Measurements from ENCODE around the gene PSMF1. TPM values are rescaled to one million over a fixed set of nuclear protein-coding genes. Genes with fewer than 3 reads are reported as not detected.

PSMF1 gene
- total and polyA plus RNA-seq, 4 donors: 43.6 to 126 (median 83.8) TPM

DNA sequence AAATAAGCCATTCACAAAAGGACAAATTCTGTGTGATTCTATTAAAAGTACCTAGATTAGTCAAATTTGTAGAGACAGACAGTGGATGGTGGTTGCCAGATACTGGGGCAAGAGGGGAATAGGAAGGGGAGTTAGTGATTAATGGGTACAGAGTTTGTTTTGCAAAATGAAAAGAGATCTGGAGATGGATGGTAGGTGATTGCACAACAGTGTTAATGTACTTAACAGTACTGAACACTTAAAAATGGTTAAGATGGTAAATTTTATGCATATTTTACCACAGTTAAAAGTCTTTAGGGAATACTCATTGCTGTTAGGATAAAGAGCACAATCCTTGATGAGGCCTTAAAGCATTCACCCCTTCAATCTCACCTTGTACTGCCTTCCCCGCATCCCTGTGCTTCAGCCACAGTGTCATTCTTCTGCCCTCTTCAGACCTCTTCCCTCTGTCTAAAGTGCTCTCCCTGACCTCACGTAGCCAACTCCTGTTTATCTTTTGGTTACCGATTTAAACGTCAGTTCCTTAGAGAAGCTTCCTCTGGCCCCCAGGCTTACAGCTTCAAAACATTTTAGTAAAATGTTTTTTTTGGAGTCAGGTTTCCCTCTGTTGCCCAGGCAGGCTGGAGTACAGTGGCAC is 11.8 kb downstream of the PSMF1 start:
- H3K27ac ChIP-seq (ENCODE audit: low read depth in 1 of 2, low read length in 2 of 2): no peak overlapping the region
- no peak for DNase-seq (ENCODE audit: low spot score)
- WGBS: 76% methylated on average over 4 of the region's 4 CpGs

DNA sequence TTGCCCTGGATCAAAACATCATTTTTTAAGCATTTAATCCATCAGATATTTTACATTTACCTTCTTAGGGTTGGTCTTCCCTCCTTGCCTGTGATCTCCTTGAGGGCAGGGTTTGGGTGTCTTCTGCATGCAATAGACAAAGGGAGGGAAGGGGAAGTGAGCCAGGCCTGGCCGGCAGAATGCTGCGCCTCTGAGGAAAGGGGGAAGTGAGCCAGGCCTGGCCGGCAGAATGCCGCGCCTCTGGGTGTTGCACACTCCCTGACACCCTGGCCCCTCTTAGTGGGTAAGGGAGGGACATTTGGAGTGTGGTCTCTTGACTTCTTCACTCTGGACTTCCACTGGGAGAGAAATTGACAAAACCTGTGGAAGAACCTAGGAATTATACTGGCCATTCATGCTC is 12.4 kb downstream of the PSMF1 start:
- Histone ChIP-seq H3K27ac (ENCODE audit: low read depth in 1 of 2, low read length in 2 of 2) (no peak overlapping the region), H3K27me3 (ENCODE audit: control insufficient read depth in 4 of 4, insufficient read depth in 4 of 4, low read length in 3 of 4) (no peaks in the 10 kb centered on the region), H3K9ac (ENCODE audit: low read depth in 1 of 2, low read length in 2 of 2) (no peak overlapping the region), H3K4me3 (ENCODE audit: low read depth in 1 of 3, low read length in 3 of 3) (no peak overlapping the region), H3K36me3 (ENCODE audit: control insufficient read depth in 4 of 4, insufficient read depth in 3 of 4, low read depth in 1 of 4, low read length in 3 of 4) (peaks cover 19 to 68% (median 63%) of the 10 kb centered on the region in 4 donors), H3K4me1 (ENCODE audit: control insufficient read depth in 4 of 4, insufficient read depth in 4 of 4, low read length in 3 of 4) (no peaks in the 10 kb centered on the region), H3K9me3 (ENCODE audit: control insufficient read depth in 4 of 4, low read length in 3 of 4) (no peaks in the 10 kb centered on the region)
- TF ChIP-seq, protein P1, sequence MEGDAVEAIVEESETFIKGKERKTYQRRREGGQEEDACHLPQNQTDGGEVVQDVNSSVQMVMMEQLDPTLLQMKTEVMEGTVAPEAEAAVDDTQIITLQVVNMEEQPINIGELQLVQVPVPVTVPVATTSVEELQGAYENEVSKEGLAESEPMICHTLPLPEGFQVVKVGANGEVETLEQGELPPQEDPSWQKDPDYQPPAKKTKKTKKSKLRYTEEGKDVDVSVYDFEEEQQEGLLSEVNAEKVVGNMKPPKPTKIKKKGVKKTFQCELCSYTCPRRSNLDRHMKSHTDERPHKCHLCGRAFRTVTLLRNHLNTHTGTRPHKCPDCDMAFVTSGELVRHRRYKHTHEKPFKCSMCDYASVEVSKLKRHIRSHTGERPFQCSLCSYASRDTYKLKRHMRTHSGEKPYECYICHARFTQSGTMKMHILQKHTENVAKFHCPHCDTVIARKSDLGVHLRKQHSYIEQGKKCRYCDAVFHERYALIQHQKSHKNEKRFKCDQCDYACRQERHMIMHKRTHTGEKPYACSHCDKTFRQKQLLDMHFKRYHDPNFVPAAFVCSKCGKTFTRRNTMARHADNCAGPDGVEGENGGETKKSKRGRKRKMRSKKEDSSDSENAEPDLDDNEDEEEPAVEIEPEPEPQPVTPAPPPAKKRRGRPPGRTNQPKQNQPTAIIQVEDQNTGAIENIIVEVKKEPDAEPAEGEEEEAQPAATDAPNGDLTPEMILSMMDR (IDR thresholded peaks at IDR 0.05; ENCODE audit: low read depth, low read length, missing input control): no peak
- no peak for TF ChIP-seq RXRA (IDR thresholded peaks at IDR 0.05)
- TF ChIP-seq YY1 (IDR thresholded peaks at IDR 0.05): no peak
- TF ChIP-seq HNF4A (conservative IDR thresholded peaks at IDR 0.05): no peak
- no peak for TF ChIP-seq JUND (IDR thresholded peaks at IDR 0.05)
- TF ChIP-seq NR2F2 (IDR thresholded peaks at IDR 0.05): no peak
- WGBS: 86% methylated on average over 5 of the region's 5 CpGs
- DNase-seq (ENCODE audit: low spot score): no peak

More for the DNA sequence above, 11.8 kb downstream of the PSMF1 start:
- TF ChIP-seq SP1 (IDR thresholded peaks at IDR 0.05) (no peak), YY1 (IDR thresholded peaks at IDR 0.05) (no peak), RXRA (IDR thresholded peaks at IDR 0.05) (no peak), HNF4A (conservative IDR thresholded peaks at IDR 0.05) (no peak), GABPA (IDR thresholded peaks at IDR 0.05 in 1 of 2, conservative IDR thresholded peaks at IDR 0.05 in 1 of 2) (no peak)
- TF ChIP-seq, protein P2, sequence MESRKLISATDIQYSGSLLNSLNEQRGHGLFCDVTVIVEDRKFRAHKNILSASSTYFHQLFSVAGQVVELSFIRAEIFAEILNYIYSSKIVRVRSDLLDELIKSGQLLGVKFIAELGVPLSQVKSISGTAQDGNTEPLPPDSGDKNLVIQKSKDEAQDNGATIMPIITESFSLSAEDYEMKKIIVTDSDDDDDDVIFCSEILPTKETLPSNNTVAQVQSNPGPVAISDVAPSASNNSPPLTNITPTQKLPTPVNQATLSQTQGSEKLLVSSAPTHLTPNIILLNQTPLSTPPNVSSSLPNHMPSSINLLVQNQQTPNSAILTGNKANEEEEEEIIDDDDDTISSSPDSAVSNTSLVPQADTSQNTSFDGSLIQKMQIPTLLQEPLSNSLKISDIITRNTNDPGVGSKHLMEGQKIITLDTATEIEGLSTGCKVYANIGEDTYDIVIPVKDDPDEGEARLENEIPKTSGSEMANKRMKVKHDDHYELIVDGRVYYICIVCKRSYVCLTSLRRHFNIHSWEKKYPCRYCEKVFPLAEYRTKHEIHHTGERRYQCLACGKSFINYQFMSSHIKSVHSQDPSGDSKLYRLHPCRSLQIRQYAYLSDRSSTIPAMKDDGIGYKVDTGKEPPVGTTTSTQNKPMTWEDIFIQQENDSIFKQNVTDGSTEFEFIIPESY (IDR thresholded peaks at IDR 0.05): no peak
- H3K9me3 ChIP-seq (ENCODE audit: control insufficient read depth in 4 of 4, low read length in 3 of 4): no peaks in the 10 kb centered on the region
- no peak overlapping the region for H3K9ac ChIP-seq (ENCODE audit: low read depth in 1 of 2, low read length in 2 of 2)
- peaks cover 0 to 5% (median 0%) of the 10 kb centered on the region in 4 donors for H3K4me1 ChIP-seq (ENCODE audit: control insufficient read depth in 4 of 4, insufficient read depth in 4 of 4, low read length in 3 of 4)
- H3K4me3 ChIP-seq (ENCODE audit: low read depth in 1 of 3, low read length in 3 of 3): no peak overlapping the region
- no peaks in the 10 kb centered on the region for H3K27me3 ChIP-seq (ENCODE audit: control insufficient read depth in 4 of 4, insufficient read depth in 4 of 4, low read length in 3 of 4)
- H3K36me3 ChIP-seq (ENCODE audit: control insufficient read depth in 4 of 4, insufficient read depth in 3 of 4, low read depth in 1 of 4, low read length in 3 of 4): peaks cover 21 to 67% (median 63%) of the 10 kb centered on the region in 4 donors

DNA sequence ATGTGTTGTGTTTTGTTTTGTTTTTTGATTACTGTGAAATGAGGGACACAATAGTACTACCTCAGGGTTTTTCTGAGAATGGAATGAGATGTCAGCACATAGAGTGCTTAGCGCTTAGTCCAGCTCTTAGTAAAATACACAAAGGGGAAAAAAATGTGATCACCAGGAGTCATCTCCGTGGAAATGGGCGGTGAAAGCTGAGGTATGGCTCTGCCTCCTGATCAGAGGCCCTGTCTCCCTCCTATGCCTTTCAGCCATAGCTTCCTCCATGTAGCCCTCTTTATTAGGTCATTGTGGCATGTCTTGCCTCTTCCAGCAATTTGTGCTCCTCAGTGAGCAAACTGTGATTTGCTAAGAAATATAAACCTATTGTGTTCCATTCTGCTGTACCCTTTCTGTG is 13.0 kb downstream of the PSMF1 start:
- no peak overlapping the region for H3K27ac ChIP-seq (ENCODE audit: low read depth in 1 of 2, low read length in 2 of 2)

More for the DNA sequence above, 13.0 kb downstream of the PSMF1 start:
- Histone ChIP-seq H3K4me1 (ENCODE audit: control insufficient read depth in 4 of 4, insufficient read depth in 4 of 4, low read length in 3 of 4) (peaks cover 0 to 2% (median 0%) of the 10 kb centered on the region in 4 donors), H3K4me3 (ENCODE audit: low read depth in 1 of 3, low read length in 3 of 3) (no peak overlapping the region), H3K9ac (ENCODE audit: low read depth in 1 of 2, low read length in 2 of 2) (no peak overlapping the region), H3K9me3 (ENCODE audit: control insufficient read depth in 4 of 4, low read length in 3 of 4) (no peaks in the 10 kb centered on the region), H3K27me3 (ENCODE audit: control insufficient read depth in 4 of 4, insufficient read depth in 4 of 4, low read length in 3 of 4) (no peaks in the 10 kb centered on the region), H3K36me3 (ENCODE audit: control insufficient read depth in 4 of 4, insufficient read depth in 3 of 4, low read depth in 1 of 4, low read length in 3 of 4) (peaks cover 19 to 68% (median 64%) of the 10 kb centered on the region in 4 donors)
- DNase-seq (ENCODE audit: low spot score): no peak
- over 99% methylated on average over 3 of the region's 3 CpGs for WGBS
- no peak for TF ChIP-seq GABPA (IDR thresholded peaks at IDR 0.05 in 1 of 2, conservative IDR thresholded peaks at IDR 0.05 in 1 of 2)
